GM12875 (cell line): ENCODE results near the gene ARL4D.

ENCODE experiments used
- H3K4me3 ChIP-seq: one replicate; pipeline ENCODE4 v1.5.1; 2011; ENCODE audit warnings: low read depth, low read length, control low read depth
- TF ChIP-seq, protein P1 (sequence below): IDR thresholded peaks from 2 replicates; pipeline ENCODE4 v1.5.1; 2011; ENCODE audit warnings: low read depth, mild to moderate bottlenecking, control low read depth, inconsistent platforms, low read length, moderate library complexity, borderline replicate concordance; ENCODE audit not compliant: insufficient read depth

The ARL4D gene

GRCh38 chr17:43444223-43445008, 45.6 kb downstream of the ARL4D start:
- H3K4me3 ChIP-seq, result no peak overlapping the region
- TF ChIP-seq, protein P1, sequence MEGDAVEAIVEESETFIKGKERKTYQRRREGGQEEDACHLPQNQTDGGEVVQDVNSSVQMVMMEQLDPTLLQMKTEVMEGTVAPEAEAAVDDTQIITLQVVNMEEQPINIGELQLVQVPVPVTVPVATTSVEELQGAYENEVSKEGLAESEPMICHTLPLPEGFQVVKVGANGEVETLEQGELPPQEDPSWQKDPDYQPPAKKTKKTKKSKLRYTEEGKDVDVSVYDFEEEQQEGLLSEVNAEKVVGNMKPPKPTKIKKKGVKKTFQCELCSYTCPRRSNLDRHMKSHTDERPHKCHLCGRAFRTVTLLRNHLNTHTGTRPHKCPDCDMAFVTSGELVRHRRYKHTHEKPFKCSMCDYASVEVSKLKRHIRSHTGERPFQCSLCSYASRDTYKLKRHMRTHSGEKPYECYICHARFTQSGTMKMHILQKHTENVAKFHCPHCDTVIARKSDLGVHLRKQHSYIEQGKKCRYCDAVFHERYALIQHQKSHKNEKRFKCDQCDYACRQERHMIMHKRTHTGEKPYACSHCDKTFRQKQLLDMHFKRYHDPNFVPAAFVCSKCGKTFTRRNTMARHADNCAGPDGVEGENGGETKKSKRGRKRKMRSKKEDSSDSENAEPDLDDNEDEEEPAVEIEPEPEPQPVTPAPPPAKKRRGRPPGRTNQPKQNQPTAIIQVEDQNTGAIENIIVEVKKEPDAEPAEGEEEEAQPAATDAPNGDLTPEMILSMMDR, result no peak

DNA sequence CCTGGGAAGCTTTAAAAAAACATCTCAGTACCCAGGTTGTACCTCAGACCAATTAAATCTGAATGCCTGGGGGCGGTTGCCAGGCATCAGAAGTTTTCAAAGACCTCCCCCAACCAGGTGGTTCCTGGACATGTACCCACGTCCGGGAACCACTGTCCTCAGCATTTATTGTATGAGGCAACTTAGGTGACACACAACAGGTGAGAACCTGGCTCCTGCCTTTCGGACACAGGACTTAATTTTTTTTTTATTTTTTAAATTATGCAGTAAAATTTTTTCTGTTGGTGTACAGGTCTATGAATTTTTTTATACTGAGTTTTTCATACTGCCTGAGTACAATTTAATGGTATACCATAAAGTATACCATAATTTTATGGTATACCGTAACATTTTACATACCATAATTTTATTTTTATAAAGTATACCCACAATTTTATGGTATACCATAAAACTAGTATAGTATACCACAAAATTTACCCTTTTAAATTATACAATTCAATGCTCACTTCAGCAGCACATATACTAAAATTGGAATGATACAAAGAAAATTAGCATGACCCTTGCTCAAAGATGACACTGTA, 46.3 kb downstream of the ARL4D start:
- TF ChIP-seq, protein P1, result no peak
- no peak overlapping the region for H3K4me3 ChIP-seq

DNA sequence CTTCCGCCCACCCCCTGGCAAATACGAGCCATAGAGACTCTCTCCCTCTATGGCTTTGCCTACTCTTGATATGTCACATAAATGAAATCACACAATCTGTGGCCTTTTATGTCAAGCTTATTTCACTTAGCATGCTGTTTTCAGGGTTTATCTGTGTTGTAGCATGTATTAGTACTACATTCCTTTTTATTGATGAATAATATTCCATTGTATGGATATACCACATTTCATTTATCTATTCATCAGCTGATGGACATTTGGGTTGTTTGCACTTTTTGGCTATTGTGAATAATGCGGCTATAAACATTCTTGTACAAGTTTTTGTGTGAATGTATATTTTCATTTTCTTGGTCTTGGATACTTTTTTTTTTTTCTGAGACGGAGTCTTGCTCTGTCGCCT, 48.0 kb downstream of the ARL4D start:
- TF ChIP-seq, protein P1, result no peak

GRCh38 chr17:43448720-43449469, 50.1 kb downstream of the ARL4D start:
- no peak overlapping the region for H3K4me3 ChIP-seq
- TF ChIP-seq, protein P1, result no peak

More for the DNA sequence above, 48.0 kb downstream of the ARL4D start:
- H3K4me3 ChIP-seq, result no peak overlapping the region

GRCh38 chr17:43449470-43450248, 50.9 kb downstream of the ARL4D start:
- TF ChIP-seq, protein P1, result no peak
- H3K4me3 ChIP-seq, result no peak overlapping the region
